Gastroesophageal sphincter (tissue), 4 donors: ENCODE results near the gene C5AR1. TPM values are rescaled to one million over a fixed set of nuclear protein-coding genes. Genes with fewer than 3 reads are reported as not detected.

Experiments
- ATAC-seq: fragments of 150-250 bp; one replicate; pipeline ENCODE4 v1.9.1; 2016; ENCODE audit warnings: mild to moderate bottlenecking, moderate library complexity
- H3K27ac ChIP-seq, 4 donors: fragments of 200-600 bp; sonication (generic) in 3 of 4; 1 replicate in 3 of 4; 2 replicates in 1 of 4; pipeline ENCODE4 v1.5.1; 2016 to 2019
- H3K27me3 ChIP-seq: fragments of 200-600 bp; sonication (generic); one replicate; pipeline ENCODE4 v1.5.1; 2019
- H3K36me3 ChIP-seq, 2 donors: fragments of 200-600 bp; sonication (generic); one replicate each; pipeline ENCODE4 v1.5.1; 2019; ENCODE audit warnings: control low read depth in 1 of 2
- H3K4me1 ChIP-seq, 3 donors: fragments of 200-600 bp; sonication (generic); 1 replicate in 2 of 3; 2 replicates in 1 of 3; pipeline ENCODE4 v1.5.1; 2016 to 2019; ENCODE audit warnings: control low read depth in 2 of 3
- H3K4me3 ChIP-seq, 2 donors: fragments of 200-600 bp; sonication (generic); one replicate each; pipeline ENCODE4 v1.5.1; 2019; ENCODE audit warnings: mild to moderate bottlenecking in 1 of 2, moderate library complexity in 1 of 2
- H3K9me3 ChIP-seq, 3 donors: fragments of 200-600 bp; sonication (generic); one replicate each; pipeline ENCODE4 v1.5.1; 2017 to 2019; ENCODE audit warnings: control low read depth in 2 of 3
- EP300 ChIP-seq: sonication (generic); formaldehyde crosslinking; IDR thresholded peaks from one replicate; pipeline ENCODE4 v1.6.1; 2017; ENCODE audit warnings: antibody characterized with exemption, mild to moderate bottlenecking
- POLR2A ChIP-seq, 2 donors: fragments of 450-650 bp; IDR thresholded peaks; one replicate each; pipeline ENCODE4 v1.6.1; 2017; ENCODE audit warnings: antibody characterized with exemption in 2 of 2, mild to moderate bottlenecking in 2 of 2, moderate library complexity in 1 of 2
- POLR2AphosphoS5 ChIP-seq: sonication (generic); formaldehyde crosslinking; IDR thresholded peaks from one replicate; pipeline ENCODE4 v1.6.1; 2017; ENCODE audit warnings: antibody characterized with exemption
- WGBS, 2 donors: methylation state at CpG; one replicate each; pipeline ENCODE4 v1.1.5; 2018; ENCODE audit warnings: low coverage in 1 of 2; 5-methylcytosine and 5-hydroxymethylcytosine counted together
- total RNA-seq, 4 donors: library from RNA; depleted of rRNA; stranded (reverse); fragments of >200 nt; gene quantifications; one replicate each; pipeline ENCODE4 v1.1.0, GENCODE V29; 2016
- TF ChIP-seq, protein P1 (sequence below), 4 experiments: fragments of 200-600 bp in 2 of 4; fragments of 450-650 bp in 2 of 4; sonication (generic) in 1 of 4; IDR thresholded peaks; one replicate each; pipeline ENCODE4 v1.5.1; 2017 to 2019; ENCODE audit warnings: antibody characterized with exemption in 4 of 4, mild to moderate bottlenecking in 2 of 4, moderate library complexity in 2 of 4

The C5AR1 gene
- total RNA-seq, 4 donors from 2014 or later = 1.4 to 19.7 (median 7.0) TPM

DNA sequence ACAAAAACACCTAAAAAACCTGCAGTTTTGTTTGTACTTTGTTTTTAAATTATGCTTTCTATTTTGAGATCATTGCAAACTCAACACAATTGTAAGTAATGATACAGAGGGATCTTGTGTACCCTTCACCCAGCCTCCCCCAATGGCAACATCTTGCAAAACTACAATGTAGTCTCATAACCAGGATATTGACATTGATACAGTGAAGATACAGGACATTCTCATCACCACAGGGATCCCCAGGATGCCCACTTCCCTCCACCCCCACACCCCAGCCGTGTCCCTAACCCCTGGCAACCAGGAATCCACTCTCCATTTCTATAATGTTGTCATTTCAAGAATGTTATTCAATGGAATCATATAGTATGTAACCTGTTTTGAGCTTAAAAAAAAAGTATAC is 12.0 kb downstream of the C5AR1 start:
- no peak overlapping the region for H3K4me3 ChIP-seq
- no peaks in the 10 kb centered on the region for H3K9me3 ChIP-seq
- ATAC-seq = no peak
- no peak overlapping the region for H3K27ac ChIP-seq
- TF ChIP-seq EP300 = no peak
- TF ChIP-seq POLR2AphosphoS5 = no peak
- TF ChIP-seq, protein P1, sequence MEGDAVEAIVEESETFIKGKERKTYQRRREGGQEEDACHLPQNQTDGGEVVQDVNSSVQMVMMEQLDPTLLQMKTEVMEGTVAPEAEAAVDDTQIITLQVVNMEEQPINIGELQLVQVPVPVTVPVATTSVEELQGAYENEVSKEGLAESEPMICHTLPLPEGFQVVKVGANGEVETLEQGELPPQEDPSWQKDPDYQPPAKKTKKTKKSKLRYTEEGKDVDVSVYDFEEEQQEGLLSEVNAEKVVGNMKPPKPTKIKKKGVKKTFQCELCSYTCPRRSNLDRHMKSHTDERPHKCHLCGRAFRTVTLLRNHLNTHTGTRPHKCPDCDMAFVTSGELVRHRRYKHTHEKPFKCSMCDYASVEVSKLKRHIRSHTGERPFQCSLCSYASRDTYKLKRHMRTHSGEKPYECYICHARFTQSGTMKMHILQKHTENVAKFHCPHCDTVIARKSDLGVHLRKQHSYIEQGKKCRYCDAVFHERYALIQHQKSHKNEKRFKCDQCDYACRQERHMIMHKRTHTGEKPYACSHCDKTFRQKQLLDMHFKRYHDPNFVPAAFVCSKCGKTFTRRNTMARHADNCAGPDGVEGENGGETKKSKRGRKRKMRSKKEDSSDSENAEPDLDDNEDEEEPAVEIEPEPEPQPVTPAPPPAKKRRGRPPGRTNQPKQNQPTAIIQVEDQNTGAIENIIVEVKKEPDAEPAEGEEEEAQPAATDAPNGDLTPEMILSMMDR (IDR thresholded peaks at IDR 0.05) = no peak
- no peak for TF ChIP-seq POLR2A (IDR thresholded peaks at IDR 0.05)
- no peaks in the 10 kb centered on the region for H3K36me3 ChIP-seq
- no peaks in the 10 kb centered on the region for H3K4me1 ChIP-seq
- 85% methylated on average over 1 of the region's 1 CpG; no CpG with 5 or more reads in 1 of the 2 donors for WGBS, 2 donors
- peaks cover 69% of the 10 kb centered on the region for H3K27me3 ChIP-seq

DNA sequence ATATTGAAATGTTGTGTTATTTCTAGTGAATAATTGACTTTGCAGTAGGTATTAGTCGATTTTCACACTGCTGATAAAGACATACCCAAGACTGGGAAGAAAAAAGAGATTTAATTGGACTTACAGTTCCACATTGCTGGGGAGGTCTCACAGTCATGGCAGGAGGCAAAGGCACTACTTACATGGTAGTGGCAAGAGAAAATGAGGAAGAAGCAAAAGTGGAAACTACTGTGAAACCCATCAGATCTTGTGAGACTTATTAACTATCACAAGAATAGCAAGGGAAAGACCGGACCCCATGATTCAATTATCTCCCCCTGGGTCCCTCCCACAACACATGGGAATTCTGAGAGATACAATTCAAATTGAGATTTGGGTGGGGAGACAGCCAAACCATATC is 12.4 kb downstream of the C5AR1 start:
- H3K9me3 ChIP-seq = no peaks in the 10 kb centered on the region
- H3K4me1 ChIP-seq = no peaks in the 10 kb centered on the region
- ATAC-seq = no peak
- TF ChIP-seq EP300 (no peak), POLR2AphosphoS5 (no peak), POLR2A (IDR thresholded peaks at IDR 0.05) (no peak)
- TF ChIP-seq, protein P1 (IDR thresholded peaks at IDR 0.05) = no peak
- no peak overlapping the region for H3K27ac ChIP-seq
- 72 to 80% methylated on average over 2 of the region's 2 CpGs for WGBS, 2 donors
- H3K36me3 ChIP-seq = no peaks in the 10 kb centered on the region
- H3K27me3 ChIP-seq = peaks cover 64% of the 10 kb centered on the region
- no peak overlapping the region for H3K4me3 ChIP-seq

DNA sequence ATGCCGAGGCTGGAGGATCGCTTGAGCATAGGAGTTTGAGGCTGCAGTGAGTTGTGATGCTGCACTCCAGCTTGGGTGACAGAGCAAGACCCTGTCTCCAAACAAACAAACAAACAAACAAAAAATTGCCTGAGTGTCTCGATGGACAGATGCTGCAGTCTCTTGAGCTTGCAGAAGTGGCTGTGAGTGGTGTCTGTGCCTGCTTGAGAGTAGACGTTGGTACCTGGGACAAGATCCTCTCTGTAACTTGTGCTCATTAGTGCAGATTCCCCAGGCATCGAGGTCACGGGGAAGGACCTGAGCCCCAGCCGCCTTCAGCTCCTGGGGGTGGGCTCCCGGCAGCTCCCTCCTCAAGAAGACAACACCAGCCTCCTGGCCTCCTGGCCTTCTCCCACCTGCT is 13.7 kb downstream of the C5AR1 start:
- H3K27ac ChIP-seq = peak overlapping the region in 2 of 4 donors; percentile 35 to 57
- no peak overlapping the region for H3K4me3 ChIP-seq
- no peaks in the 10 kb centered on the region for H3K36me3 ChIP-seq
- 67 to 69% methylated on average over 7 to 8 of the region's 8 CpGs for WGBS, 2 donors
- H3K9me3 ChIP-seq = no peaks in the 10 kb centered on the region
- peaks cover 53% of the 10 kb centered on the region for H3K27me3 ChIP-seq
- no peak for TF ChIP-seq POLR2A (IDR thresholded peaks at IDR 0.05)
- TF ChIP-seq, protein P1 (IDR thresholded peaks at IDR 0.05) = no peak
- no peak for TF ChIP-seq EP300
- no peak for TF ChIP-seq POLR2AphosphoS5
- no peak for ATAC-seq
- no peaks in the 10 kb centered on the region for H3K4me1 ChIP-seq

DNA sequence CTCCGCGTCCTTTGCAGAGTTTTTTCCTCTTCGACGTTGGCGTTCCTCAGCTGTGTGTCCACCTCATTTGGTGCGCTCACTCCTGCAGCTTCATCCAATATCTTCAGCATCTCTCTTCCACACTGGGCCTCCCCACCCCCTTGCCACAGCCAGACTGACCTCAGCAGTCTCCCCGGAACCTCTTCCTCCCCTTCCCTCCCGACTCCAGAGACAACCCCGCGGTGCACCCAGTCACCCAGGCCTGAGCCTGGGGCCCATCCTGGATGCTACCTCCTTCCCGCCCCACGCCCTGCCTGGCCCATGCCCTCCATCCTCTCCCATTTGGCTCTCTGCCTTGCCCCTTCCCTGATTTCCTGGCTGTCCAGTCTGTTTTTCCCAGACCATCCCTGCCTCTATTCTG is 14.2 kb downstream of the C5AR1 start:
- Histone ChIP-seq H3K4me3 (peak overlapping the region in 1 of 2 donors; percentile 12), H3K4me1 (no peaks in the 10 kb centered on the region), H3K27me3 (peaks cover 54% of the 10 kb centered on the region), H3K27ac (peak overlapping the region in 3 of 4 donors; percentile 35 to 57 (median 51)), H3K36me3 (no peaks in the 10 kb centered on the region), H3K9me3 (no peaks in the 10 kb centered on the region)
- TF ChIP-seq, protein P1 (IDR thresholded peaks at IDR 0.05) = no peak
- TF ChIP-seq POLR2AphosphoS5 (no peak), EP300 (no peak), POLR2A (IDR thresholded peaks at IDR 0.05) (no peak)
- 66 to 73% methylated on average over 10 to 12 of the region's 12 CpGs for WGBS, 2 donors
- no peak for ATAC-seq

DNA sequence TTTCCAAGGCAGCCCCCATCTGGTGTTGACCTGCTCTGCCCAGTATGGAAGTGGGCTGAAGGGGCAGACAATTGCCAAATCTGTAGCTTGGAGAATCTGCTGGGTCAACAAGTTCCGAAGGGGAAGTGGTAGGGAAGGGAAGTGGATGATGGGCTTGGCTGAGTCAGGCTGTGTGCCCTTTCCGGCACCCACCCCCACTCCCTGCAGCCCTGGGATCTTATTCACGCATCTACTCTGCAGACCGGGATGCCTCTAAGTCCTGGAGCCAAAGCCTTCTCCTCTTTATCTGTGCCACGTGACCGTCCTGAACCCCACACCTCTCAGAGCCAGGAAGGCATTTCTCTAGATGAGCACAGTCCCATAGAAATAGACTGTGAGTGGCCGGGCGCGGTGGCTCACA is 14.8 kb downstream of the C5AR1 start:
- Histone ChIP-seq H3K4me3 (no peak overlapping the region), H3K27me3 (peaks cover 53% of the 10 kb centered on the region), H3K9me3 (no peaks in the 10 kb centered on the region), H3K27ac (peak overlapping the region in 2 of 4 donors; percentile 35 to 57), H3K4me1 (no peaks in the 10 kb centered on the region), H3K36me3 (no peaks in the 10 kb centered on the region)
- ATAC-seq = peak; percentile 67
- WGBS, 2 donors = 51% methylated on average over 6 of the region's 9 CpGs; no CpG with 5 or more reads in 1 of the 2 donors
- TF ChIP-seq, protein P1 (IDR thresholded peaks at IDR 0.05) = no peak
- TF ChIP-seq EP300 (no peak), POLR2AphosphoS5 (no peak), POLR2A (IDR thresholded peaks at IDR 0.05) (no peak)
